ENCODE results near the gene SERINC2.

DNA sequence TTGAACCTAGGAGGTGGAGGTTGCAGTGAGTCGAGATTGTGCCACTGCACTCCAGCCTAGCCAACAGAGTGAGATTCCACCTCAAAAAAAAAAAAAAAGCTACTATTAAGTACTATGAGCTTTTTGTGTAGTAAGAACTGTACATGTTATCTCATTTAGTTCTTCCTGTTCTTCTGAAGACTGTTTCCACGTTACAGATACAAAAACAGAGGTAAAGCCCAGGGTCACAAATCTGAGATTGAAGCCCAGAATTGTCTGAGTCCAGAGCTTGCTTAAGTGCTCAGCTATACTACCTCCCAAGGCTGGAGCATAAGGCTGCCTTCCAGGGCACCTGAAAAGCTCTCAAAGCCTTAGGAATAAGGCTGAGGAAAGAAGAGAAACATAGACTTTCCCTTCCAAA is 43.0 kb upstream of the SERINC2 start:
- TF ChIP-seq, protein P1, sequence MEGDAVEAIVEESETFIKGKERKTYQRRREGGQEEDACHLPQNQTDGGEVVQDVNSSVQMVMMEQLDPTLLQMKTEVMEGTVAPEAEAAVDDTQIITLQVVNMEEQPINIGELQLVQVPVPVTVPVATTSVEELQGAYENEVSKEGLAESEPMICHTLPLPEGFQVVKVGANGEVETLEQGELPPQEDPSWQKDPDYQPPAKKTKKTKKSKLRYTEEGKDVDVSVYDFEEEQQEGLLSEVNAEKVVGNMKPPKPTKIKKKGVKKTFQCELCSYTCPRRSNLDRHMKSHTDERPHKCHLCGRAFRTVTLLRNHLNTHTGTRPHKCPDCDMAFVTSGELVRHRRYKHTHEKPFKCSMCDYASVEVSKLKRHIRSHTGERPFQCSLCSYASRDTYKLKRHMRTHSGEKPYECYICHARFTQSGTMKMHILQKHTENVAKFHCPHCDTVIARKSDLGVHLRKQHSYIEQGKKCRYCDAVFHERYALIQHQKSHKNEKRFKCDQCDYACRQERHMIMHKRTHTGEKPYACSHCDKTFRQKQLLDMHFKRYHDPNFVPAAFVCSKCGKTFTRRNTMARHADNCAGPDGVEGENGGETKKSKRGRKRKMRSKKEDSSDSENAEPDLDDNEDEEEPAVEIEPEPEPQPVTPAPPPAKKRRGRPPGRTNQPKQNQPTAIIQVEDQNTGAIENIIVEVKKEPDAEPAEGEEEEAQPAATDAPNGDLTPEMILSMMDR (IDR thresholded peaks at IDR 0.05; ENCODE audit: low read depth, low read length, missing input control), result no peak
- TF ChIP-seq JUND (IDR thresholded peaks at IDR 0.05) (no peak), NR2F2 (IDR thresholded peaks at IDR 0.05) (no peak), FOXA1 (IDR thresholded peaks at IDR 0.05) (no peak), RAD21 (IDR thresholded peaks at IDR 0.05) (no peak), FOXA2 (IDR thresholded peaks at IDR 0.05) (no peak), TAF1 (conservative IDR thresholded peaks at IDR 0.05) (no peak), RXRA (IDR thresholded peaks at IDR 0.05) (no peak), EGR1 (IDR thresholded peaks at IDR 0.05; ENCODE audit: low read depth in 2 of 2) (no peak), YY1 (IDR thresholded peaks at IDR 0.05) (no peak)
- TF ChIP-seq, protein P2, sequence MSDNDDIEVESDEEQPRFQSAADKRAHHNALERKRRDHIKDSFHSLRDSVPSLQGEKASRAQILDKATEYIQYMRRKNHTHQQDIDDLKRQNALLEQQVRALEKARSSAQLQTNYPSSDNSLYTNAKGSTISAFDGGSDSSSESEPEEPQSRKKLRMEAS (IDR thresholded peaks at IDR 0.05), result no peak
- TF ChIP-seq, protein P3, sequence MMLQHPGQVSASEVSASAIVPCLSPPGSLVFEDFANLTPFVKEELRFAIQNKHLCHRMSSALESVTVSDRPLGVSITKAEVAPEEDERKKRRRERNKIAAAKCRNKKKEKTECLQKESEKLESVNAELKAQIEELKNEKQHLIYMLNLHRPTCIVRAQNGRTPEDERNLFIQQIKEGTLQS (IDR thresholded peaks at IDR 0.05), result no peak
- TF ChIP-seq, protein P4, sequence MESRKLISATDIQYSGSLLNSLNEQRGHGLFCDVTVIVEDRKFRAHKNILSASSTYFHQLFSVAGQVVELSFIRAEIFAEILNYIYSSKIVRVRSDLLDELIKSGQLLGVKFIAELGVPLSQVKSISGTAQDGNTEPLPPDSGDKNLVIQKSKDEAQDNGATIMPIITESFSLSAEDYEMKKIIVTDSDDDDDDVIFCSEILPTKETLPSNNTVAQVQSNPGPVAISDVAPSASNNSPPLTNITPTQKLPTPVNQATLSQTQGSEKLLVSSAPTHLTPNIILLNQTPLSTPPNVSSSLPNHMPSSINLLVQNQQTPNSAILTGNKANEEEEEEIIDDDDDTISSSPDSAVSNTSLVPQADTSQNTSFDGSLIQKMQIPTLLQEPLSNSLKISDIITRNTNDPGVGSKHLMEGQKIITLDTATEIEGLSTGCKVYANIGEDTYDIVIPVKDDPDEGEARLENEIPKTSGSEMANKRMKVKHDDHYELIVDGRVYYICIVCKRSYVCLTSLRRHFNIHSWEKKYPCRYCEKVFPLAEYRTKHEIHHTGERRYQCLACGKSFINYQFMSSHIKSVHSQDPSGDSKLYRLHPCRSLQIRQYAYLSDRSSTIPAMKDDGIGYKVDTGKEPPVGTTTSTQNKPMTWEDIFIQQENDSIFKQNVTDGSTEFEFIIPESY (IDR thresholded peaks at IDR 0.05), result no peak

Data from liver (tissue), 3 donors.